Keratinocyte (primary cell): ENCODE measurements around the gene XG. TPM values are rescaled to one million over a fixed set of nuclear protein-coding genes. Genes with fewer than 3 reads are reported as not detected.
"Not testable (repeated sequence)": the region's sequence is repeated elsewhere in the genome, so short reads cannot be mapped to it uniquely, and the experiment has no call there.

ENCODE experiments used
- DNase-seq: peaks from one replicate; pipeline ENCODE4 v3.0.0-alpha.2; 2011; ENCODE audit warnings: low read depth, missing footprints, low spot score
- FAIRE-seq: peaks from 2 replicates; lab custom pipeline; 2011; peaks lifted over from hg19 to GRCh38; lab: Jason Lieb, UNC
- H2AFZ ChIP-seq: 2 replicates; pipeline ENCODE4 v1.6.0; 2012; ENCODE audit warnings: low read length, control low read depth, inconsistent platforms; ENCODE audit not compliant: control insufficient read depth
- H3K27ac ChIP-seq: 2 replicates; pipeline ENCODE4 v1.5.1; 2011; ENCODE audit warnings: low read length; ENCODE audit not compliant: control insufficient read depth, insufficient read depth
- H3K27me3 ChIP-seq: 3 replicates; pipeline ENCODE4 v1.6.0; 2011; ENCODE audit warnings: low read length; ENCODE audit not compliant: control insufficient read depth, insufficient read depth; ENCODE audit errors: extremely low read depth
- H3K36me3 ChIP-seq, 2 experiments: 2 replicates in 1 of 2; 3 replicates in 1 of 2; pipeline ENCODE4 v1.5.1; 2011; ENCODE audit warnings: low read length in 2 of 2, mild to moderate bottlenecking in 1 of 2; ENCODE audit not compliant: control insufficient read depth in 2 of 2, insufficient read depth in 2 of 2; ENCODE audit errors: extremely low read depth in 1 of 2
- H3K4me1 ChIP-seq: 3 replicates; pipeline ENCODE4 v1.5.1; 2011; ENCODE audit warnings: low read length; ENCODE audit not compliant: control insufficient read depth, insufficient read depth; ENCODE audit errors: extremely low read depth
- H3K4me2 ChIP-seq: 3 replicates; pipeline ENCODE4 v1.6.0; 2011; ENCODE audit warnings: low read depth, low read length; ENCODE audit not compliant: control insufficient read depth, insufficient read depth; ENCODE audit errors: extremely low read depth
- H3K4me3 ChIP-seq, 3 experiments: fragments of 200-600 bp in 1 of 3; sonication (generic) in 1 of 3; 2 replicates in 2 of 3; 3 replicates in 1 of 3; pipeline ENCODE4 v1.5.1; 2011 to 2016; ENCODE audit warnings: low read length in 3 of 3, mild to moderate bottlenecking in 3 of 3, control low read depth in 2 of 3, inconsistent platforms in 1 of 3, low read depth in 1 of 3, mixed read lengths in 1 of 3, mixed run types in 1 of 3, moderate library complexity in 1 of 3; ENCODE audit not compliant: control insufficient read depth in 2 of 3, insufficient read depth in 2 of 3; ENCODE audit errors: extremely low read depth in 1 of 3
- H3K79me2 ChIP-seq: 2 replicates; pipeline ENCODE4 v1.6.0; 2012; ENCODE audit warnings: low read length; ENCODE audit not compliant: control insufficient read depth, insufficient read depth
- H3K9ac ChIP-seq: 3 replicates; pipeline ENCODE4 v1.6.0; 2011; ENCODE audit warnings: low read length; ENCODE audit not compliant: control insufficient read depth, insufficient read depth; ENCODE audit errors: extremely low read depth
- H3K9me1 ChIP-seq: 3 replicates; pipeline ENCODE4 v1.6.0; 2011; ENCODE audit warnings: low read length; ENCODE audit not compliant: control insufficient read depth, insufficient read depth; ENCODE audit errors: extremely low read depth
- H3K9me3 ChIP-seq: 2 replicates; pipeline ENCODE4 v1.5.1; 2012; ENCODE audit warnings: low read depth, low read length; ENCODE audit not compliant: control insufficient read depth
- H4K20me1 ChIP-seq: 3 replicates; pipeline ENCODE4 v1.6.0; 2011; ENCODE audit warnings: low read length; ENCODE audit not compliant: control insufficient read depth, insufficient read depth; ENCODE audit errors: extremely low read depth
- dilution Hi-C: fragments of 300-500 bp; cut with MboI; formaldehyde crosslinking; loops from one replicate; pipeline ENCODE4 v1.7.0; 2020; ENCODE audit warnings: low sequenced_read_pairs; ENCODE audit not compliant: extremely low pct_ligation_motif_present
- polyA plus RNA-seq, 5 experiments: library from polyadenylated mRNA; depleted of rRNA in 3 of 5; stranded (reverse) in 3 of 5; stranded (forward) in 1 of 5; unstranded in 1 of 5; fragments of >200 nt; gene quantifications; 1 replicate in 1 of 5; 2 replicates in 3 of 5; 3 replicates in 1 of 5; pipeline versions ENCODE4 v1.2.1 to v1.2.3, GENCODE V29; 2011 to 2012; ENCODE audit warnings: missing spikeins in 2 of 5, low read depth in 1 of 5, low replicate concordance in 1 of 5

The XG gene
- polyA plus RNA-seq, 1 donor (not counting 4 experiments of a cell fraction or from before 2014, with no cell fraction given): 70.9 TPM

GRCh38 chrX:2803486-2803885 lies 51.6 kb downstream of the XG start:
- H2AFZ ChIP-seq, H3K4me2 ChIP-seq, H3K4me3 ChIP-seq, H3K79me2 ChIP-seq, FAIRE-seq, H3K9me1 ChIP-seq, H3K36me3 ChIP-seq, H3K27ac ChIP-seq, H3K27me3 ChIP-seq, DNase-seq, H3K9ac ChIP-seq, dilution Hi-C loops, H4K20me1 ChIP-seq, H3K4me1 ChIP-seq, H3K9me3 ChIP-seq: not testable (repeated sequence)

GRCh38 chrX:2804106-2804843 lies 52.4 kb downstream of the XG start:
- FAIRE-seq, H3K27ac ChIP-seq, H3K9me1 ChIP-seq, H4K20me1 ChIP-seq, H2AFZ ChIP-seq, H3K9me3 ChIP-seq, H3K36me3 ChIP-seq, H3K4me2 ChIP-seq, H3K9ac ChIP-seq, dilution Hi-C loops, H3K4me3 ChIP-seq, H3K79me2 ChIP-seq, H3K4me1 ChIP-seq, H3K27me3 ChIP-seq, DNase-seq: not testable (repeated sequence)

GRCh38 chrX:2804858-2805257 lies 53.0 kb downstream of the XG start:
- H3K4me1 ChIP-seq, H3K27me3 ChIP-seq, H2AFZ ChIP-seq, H3K9me1 ChIP-seq, H3K9ac ChIP-seq, H3K4me3 ChIP-seq, DNase-seq, dilution Hi-C loops, H3K9me3 ChIP-seq, H3K36me3 ChIP-seq, H3K4me2 ChIP-seq, FAIRE-seq, H4K20me1 ChIP-seq, H3K27ac ChIP-seq, H3K79me2 ChIP-seq: not testable (repeated sequence)
